IPS-20b (cell line): ENCODE measurements around the gene MUS81.
A peak's percentile ranks its signal among the peaks of the same experiment; 100 is the strongest.

Source experiments
- H3K27ac ChIP-seq: one replicate; pipeline ENCODE4 v1.5.1; 2013; ENCODE audit warnings: low read length
- H3K27me3 ChIP-seq: 2 replicates; pipeline ENCODE4 v1.6.1; 2013; ENCODE audit warnings: mild to moderate bottlenecking, low read length, inconsistent platforms; ENCODE audit not compliant: insufficient read depth
- H3K36me3 ChIP-seq: 2 replicates; pipeline ENCODE4 v1.6.1; 2013; ENCODE audit warnings: low read depth, mild to moderate bottlenecking, inconsistent platforms, low read length, moderate library complexity; ENCODE audit not compliant: insufficient read depth
- H3K4me1 ChIP-seq: 2 replicates; pipeline ENCODE4 v1.6.1; 2013; ENCODE audit warnings: mild to moderate bottlenecking, control low read depth, inconsistent platforms, low read length, moderate library complexity; ENCODE audit not compliant: insufficient read depth
- H3K4me3 ChIP-seq: 2 replicates; pipeline ENCODE4 v1.5.1; 2013; ENCODE audit warnings: mild to moderate bottlenecking, low read length, inconsistent platforms
- H3K9ac ChIP-seq: 2 replicates; pipeline ENCODE4 v1.6.1; 2013; ENCODE audit warnings: low read depth, mild to moderate bottlenecking, inconsistent platforms, low read length, moderate library complexity
- H3K9me3 ChIP-seq: 2 replicates; pipeline ENCODE4 v1.6.1; 2013; ENCODE audit warnings: mild to moderate bottlenecking, low read depth, low read length, inconsistent platforms; ENCODE audit not compliant: insufficient read depth

MUS81 gene

DNA sequence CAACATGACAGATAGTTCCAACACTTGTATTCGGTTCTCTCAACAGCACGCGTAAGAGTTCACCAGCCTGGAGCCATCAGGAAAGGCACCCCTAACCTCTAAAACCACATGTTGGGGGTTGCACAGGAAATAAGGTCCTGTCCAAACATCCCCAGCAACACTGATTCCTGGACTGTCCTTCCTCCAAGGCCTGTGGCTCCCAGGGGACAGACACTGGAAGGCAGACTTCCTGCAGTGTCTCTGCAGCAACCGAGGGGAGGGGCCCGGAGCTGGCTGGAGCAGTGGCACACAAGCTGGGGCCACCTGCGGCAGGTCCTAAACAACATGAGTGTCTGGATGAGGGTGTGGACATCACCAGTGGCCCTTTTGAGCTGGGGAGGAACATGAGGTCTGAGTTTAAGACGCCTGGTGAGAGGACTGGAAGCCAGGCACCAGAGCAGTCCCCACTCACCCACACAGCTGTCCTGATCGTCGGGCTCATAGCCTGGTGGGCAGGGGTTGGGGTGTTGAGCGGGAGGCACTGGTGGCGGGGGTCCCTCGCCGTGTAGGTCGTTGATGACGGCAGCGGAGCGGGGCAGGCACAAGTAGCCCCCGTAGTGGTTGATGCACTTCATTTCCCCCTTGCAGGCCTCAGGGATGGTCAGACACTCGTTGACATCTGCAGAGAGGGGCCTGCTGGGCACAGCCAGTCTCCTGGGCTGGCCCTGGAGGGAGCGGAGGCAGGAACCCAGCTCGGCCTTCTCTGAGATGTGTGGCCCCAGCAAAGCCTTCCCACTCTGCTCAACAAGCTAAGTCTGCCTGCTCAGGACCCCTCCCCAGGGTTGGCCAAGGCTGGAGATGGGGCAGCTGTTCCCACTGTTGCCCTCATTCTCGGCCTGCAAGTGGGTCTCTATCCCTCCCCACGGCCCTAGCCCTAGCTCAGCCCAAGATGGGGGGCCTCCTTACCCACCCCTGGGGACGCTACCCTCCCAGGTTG is 10.8 kb downstream of the MUS81 start:
- peaks cover 7% of the 10 kb centered on the region; the same call in 1 of the 2 replicates for H3K36me3 ChIP-seq
- no peak overlapping the region for H3K4me3 ChIP-seq
- no peak overlapping the region for H3K27ac ChIP-seq
- H3K9ac ChIP-seq = no peak overlapping the region
- peaks cover 28% of the 10 kb centered on the region for H3K27me3 ChIP-seq
- H3K4me1 ChIP-seq = no peaks in the 10 kb centered on the region
- no peaks in the 10 kb centered on the region for H3K9me3 ChIP-seq

GRCh38 chr11:65871811-65872548 is 11.7 kb downstream of the MUS81 start:
- H3K4me1 ChIP-seq = no peaks in the 10 kb centered on the region
- no peak overlapping the region for H3K27ac ChIP-seq
- H3K27me3 ChIP-seq = peaks cover 28% of the 10 kb centered on the region
- peak overlapping the region; percentile 44; the same call in 1 of the 2 replicates for H3K4me3 ChIP-seq
- no peaks in the 10 kb centered on the region for H3K36me3 ChIP-seq
- no peaks in the 10 kb centered on the region for H3K9me3 ChIP-seq
- no peak overlapping the region for H3K9ac ChIP-seq

GRCh38 chr11:65872586-65873317 is 12.5 kb downstream of the MUS81 start, which contains the start of gene EFEMP2:
EFEMP2 (minus strand) TSS chr11:65872800; CDS start chr11:65872354, 446 bp downstream.
- Histone ChIP-seq H3K36me3 (no peaks in the 10 kb centered on the region), H3K4me3 (peak within 1 kb of the TSS; percentile 65), H3K27me3 (peaks cover 28% of the 10 kb centered on the region), H3K27ac (no peak within 1 kb of the TSS), H3K9ac (peak within 1 kb of the TSS; percentile 56; the same call in 1 of the 2 replicates), H3K4me1 (no peaks in the 10 kb centered on the region), H3K9me3 (no peaks in the 10 kb centered on the region)

- Histone ChIP-seq H3K27ac (no peak overlapping the region), H3K4me3 (peak overlapping the region; percentile 65), H3K27me3 (peaks cover 27% of the 10 kb centered on the region), H3K9ac (peak overlapping the region; percentile 56; the same call in 1 of the 2 replicates), H3K4me1 (no peaks in the 10 kb centered on the region), H3K36me3 (no peaks in the 10 kb centered on the region), H3K9me3 (no peaks in the 10 kb centered on the region)
These were observed 13.3 kb downstream of the MUS81 start for GRCh38 chr11:65873318-65874156.

DNA sequence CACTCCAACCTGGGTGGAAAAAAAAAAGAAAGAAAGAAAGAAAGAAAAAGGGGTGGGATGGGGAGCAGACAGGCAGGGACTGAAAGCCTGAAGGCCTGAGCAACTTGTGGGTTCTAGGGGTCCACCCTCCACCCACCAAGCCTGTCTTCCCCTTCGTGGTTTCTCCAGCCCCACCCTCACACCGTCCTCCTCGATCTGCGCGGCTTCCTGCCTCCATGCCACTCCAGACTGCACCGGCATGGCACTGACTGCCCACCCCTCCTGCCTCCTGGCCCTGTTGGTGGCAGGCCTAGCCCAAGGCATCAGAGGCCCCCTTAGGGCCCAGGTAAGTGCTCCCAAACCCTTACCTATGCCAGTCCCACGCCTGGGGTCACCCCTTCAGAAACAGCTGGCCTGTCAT is 19.4 kb downstream of the MUS81 start, which contains the start of gene CTSW:
TSS of gene CTSW (plus strand) at position 221 of the 400 bp plus-strand sequence. CDS start at position 239, 18 bp downstream.
- no peak within 1 kb of the TSS for H3K27ac ChIP-seq
- peaks cover 28% of the 10 kb centered on the region for H3K36me3 ChIP-seq
- no peak within 1 kb of the TSS for H3K9ac ChIP-seq
- no peaks in the 10 kb centered on the region for H3K4me1 ChIP-seq
- H3K4me3 ChIP-seq = no peak within 1 kb of the TSS
- no peaks in the 10 kb centered on the region; the same call in 1 of the 2 replicates for H3K27me3 ChIP-seq
- no peaks in the 10 kb centered on the region for H3K9me3 ChIP-seq

DNA sequence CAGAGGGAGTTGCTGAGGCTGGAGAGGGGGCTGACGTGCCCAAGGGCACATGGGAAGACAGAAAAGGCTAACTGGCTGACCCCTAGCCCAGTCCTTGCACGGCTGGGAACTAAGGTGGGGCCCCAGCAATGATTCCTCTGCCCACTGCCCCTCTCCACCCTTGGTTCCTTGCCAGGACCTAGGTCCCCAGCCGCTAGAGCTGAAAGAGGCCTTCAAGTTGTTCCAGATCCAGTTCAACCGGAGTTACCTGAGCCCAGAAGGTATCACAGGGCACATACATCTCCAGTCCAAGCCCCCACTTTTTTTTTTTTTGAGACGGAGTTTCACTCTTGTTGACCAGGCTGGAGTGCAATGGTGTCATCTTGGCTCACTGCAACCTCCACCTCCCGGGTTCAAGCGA is 19.8 kb downstream of the MUS81 start:
- Histone ChIP-seq H3K4me3 (no peak overlapping the region), H3K9ac (no peak overlapping the region), H3K4me1 (no peaks in the 10 kb centered on the region), H3K27me3 (no peaks in the 10 kb centered on the region; the same call in 1 of the 2 replicates), H3K36me3 (peaks cover 31% of the 10 kb centered on the region), H3K9me3 (no peaks in the 10 kb centered on the region), H3K27ac (no peak overlapping the region)

DNA sequence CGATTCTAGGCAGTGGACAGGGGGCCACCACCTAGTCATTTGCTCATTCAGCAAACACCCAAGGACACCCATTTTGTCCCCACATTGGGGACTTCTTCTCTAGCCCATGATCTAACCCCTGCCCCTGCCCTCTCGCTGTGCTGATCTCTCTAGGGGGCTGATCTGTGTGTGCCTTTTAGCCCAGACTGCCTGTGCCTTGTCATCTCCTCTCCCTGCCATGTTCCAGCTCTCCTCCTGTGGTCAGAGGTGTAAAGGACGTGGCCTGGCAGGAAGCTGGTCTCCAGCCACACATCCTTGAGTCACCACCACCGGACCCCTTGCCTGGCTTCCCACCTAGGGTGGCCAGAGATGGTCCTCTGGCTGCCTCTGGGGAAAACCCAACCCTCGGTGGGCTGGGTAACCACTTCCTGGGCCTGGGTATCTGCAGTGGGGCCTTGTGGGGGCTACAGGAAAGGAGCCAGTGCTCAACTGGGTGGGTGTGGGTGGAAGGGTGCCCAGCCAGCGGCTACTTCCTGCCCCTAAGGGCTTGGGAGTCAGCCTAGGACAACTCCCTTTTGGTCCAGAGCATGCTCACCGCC is 20.7 kb downstream of the MUS81 start:
- H3K36me3 ChIP-seq = peaks cover 40% of the 10 kb centered on the region
- no peaks in the 10 kb centered on the region; the same call in 1 of the 2 replicates for H3K27me3 ChIP-seq
- no peaks in the 10 kb centered on the region for H3K4me1 ChIP-seq
- H3K9me3 ChIP-seq = no peaks in the 10 kb centered on the region
- H3K9ac ChIP-seq = no peak overlapping the region
- H3K27ac ChIP-seq = no peak overlapping the region
- H3K4me3 ChIP-seq = no peak overlapping the region

DNA sequence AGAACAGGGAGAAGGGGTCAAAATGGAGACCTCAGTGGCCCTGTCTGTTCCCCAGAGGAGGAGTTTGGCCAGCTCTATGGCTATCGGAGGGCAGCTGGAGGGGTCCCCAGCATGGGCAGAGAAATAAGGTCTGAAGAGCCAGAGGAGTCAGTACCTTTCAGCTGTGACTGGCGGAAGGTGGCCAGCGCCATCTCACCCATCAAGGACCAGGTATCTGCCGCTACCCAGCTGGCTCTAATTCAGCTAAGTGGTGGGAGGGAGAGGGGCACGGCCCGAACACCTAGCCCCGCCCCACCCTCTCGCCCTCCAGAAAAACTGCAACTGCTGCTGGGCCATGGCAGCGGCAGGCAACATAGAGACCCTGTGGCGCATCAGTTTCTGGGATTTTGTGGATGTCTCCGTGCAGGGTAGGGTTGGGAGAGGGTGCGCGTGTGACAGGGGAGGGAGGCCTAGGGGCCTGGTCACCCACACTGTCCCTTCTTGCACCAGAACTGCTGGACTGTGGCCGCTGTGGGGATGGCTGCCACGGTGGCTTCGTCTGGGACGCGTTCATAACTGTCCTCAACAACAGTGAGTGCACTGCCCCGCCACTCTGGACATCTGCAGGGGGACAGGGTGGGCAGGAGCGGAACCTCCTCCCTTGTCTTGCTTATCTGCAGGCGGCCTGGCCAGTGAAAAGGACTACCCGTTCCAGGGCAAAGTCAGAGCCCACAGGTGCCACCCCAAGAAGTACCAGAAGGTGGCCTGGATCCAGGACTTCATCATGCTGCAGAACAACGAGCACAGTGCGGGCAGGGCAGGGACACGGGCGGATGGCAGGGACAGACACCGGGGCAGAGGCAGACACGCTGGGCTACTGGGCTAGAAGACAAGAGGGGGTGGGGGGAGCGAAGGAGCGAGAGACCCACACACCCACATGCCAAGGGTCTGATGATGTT is 22.2 kb downstream of the MUS81 start:
- Histone ChIP-seq H3K9ac (no peak overlapping the region), H3K4me3 (no peak overlapping the region), H3K36me3 (peaks cover 52% of the 10 kb centered on the region), H3K9me3 (no peaks in the 10 kb centered on the region), H3K27ac (no peak overlapping the region), H3K4me1 (no peaks in the 10 kb centered on the region), H3K27me3 (no peaks in the 10 kb centered on the region)

DNA sequence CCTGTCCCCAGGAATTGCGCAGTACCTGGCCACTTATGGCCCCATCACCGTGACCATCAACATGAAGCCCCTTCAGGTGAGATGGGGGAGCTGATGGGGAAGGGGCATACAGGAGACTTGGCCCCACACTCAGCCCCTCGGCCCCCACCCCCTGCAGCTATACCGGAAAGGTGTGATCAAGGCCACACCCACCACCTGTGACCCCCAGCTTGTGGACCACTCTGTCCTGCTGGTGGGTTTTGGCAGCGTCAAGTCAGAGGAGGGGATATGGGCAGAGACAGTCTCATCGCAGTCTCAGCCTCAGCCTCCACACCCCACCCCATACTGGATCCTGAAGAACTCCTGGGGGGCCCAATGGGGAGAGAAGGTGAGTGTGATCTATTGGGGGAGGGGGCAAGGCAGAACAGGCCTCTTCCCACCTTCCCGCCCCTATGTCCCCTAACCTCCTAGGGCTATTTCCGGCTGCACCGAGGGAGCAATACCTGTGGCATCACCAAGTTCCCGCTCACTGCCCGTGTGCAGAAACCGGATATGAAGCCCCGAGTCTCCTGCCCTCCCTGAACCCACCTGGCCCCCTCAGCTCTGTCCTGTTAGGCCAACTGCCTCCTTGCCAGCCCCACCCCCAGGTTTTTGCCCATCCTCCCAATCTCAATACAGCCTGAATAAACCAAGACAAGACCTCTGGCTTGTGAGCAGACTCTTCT is 23.0 kb downstream of the MUS81 start:
- H3K27me3 ChIP-seq = no peaks in the 10 kb centered on the region
- no peak overlapping the region for H3K4me3 ChIP-seq
- peaks cover 52% of the 10 kb centered on the region for H3K36me3 ChIP-seq
- no peak overlapping the region for H3K27ac ChIP-seq
- H3K9ac ChIP-seq = no peak overlapping the region
- no peaks in the 10 kb centered on the region for H3K4me1 ChIP-seq
- H3K9me3 ChIP-seq = no peaks in the 10 kb centered on the region
